ENCODE data around the gene AGRN. TPM values are rescaled to one million over a fixed set of nuclear protein-coding genes. Genes with fewer than 3 reads are reported as not detected.

The AGRN gene
- total RNA-seq, 1 experiment from 2014 or later, result 184 TPM

GRCh38 chr1:1046243-1046642 lies 26.3 kb downstream of the AGRN start (continued):
- TF ChIP-seq ZNF232 (CRISPR knock-in tag; IDR thresholded peaks at IDR 0.05) (no peak), NFE2L1 (CRISPR knock-in tag; IDR thresholded peaks at IDR 0.05) (no peak), MYBL2 (CRISPR knock-in tag; IDR thresholded peaks at IDR 0.05) (no peak), GABPB1 (CRISPR knock-in tag; IDR thresholded peaks at IDR 0.05) (no peak), TEAD4 (CRISPR knock-in tag; IDR thresholded peaks at IDR 0.05) (no peak), MLX (CRISPR knock-in tag; IDR thresholded peaks at IDR 0.05) (no peak), ZMAT4 (CRISPR knock-in tag; IDR thresholded peaks at IDR 0.05) (no peak)
- TF ChIP-seq, protein P1, sequence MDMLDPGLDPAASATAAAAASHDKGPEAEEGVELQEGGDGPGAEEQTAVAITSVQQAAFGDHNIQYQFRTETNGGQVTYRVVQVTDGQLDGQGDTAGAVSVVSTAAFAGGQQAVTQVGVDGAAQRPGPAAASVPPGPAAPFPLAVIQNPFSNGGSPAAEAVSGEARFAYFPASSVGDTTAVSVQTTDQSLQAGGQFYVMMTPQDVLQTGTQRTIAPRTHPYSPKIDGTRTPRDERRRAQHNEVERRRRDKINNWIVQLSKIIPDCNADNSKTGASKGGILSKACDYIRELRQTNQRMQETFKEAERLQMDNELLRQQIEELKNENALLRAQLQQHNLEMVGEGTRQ (CRISPR knock-in tag; IDR thresholded peaks at IDR 0.05), result no peak
- TF ChIP-seq, protein P2, sequence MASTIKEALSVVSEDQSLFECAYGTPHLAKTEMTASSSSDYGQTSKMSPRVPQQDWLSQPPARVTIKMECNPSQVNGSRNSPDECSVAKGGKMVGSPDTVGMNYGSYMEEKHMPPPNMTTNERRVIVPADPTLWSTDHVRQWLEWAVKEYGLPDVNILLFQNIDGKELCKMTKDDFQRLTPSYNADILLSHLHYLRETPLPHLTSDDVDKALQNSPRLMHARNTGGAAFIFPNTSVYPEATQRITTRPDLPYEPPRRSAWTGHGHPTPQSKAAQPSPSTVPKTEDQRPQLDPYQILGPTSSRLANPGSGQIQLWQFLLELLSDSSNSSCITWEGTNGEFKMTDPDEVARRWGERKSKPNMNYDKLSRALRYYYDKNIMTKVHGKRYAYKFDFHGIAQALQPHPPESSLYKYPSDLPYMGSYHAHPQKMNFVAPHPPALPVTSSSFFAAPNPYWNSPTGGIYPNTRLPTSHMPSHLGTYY (CRISPR knock-in tag; IDR thresholded peaks at IDR 0.05), result no peak

GRCh38 chr1:1046767-1047166 lies 26.8 kb downstream of the AGRN start:
- Mint-ChIP-seq H3K4me3 (no peak overlapping the region), H3K4me1 (no peaks in the 10 kb centered on the region), H3K36me3 (peaks cover 10% of the 10 kb centered on the region), H3K27me3 (ENCODE audit: low read depth) (no peaks in the 10 kb centered on the region), H3K27ac (peak overlapping the region; percentile 45; the same call in 1 of the 2 replicates), H3K9me3 (no peaks in the 10 kb centered on the region)
- ATAC-seq, result no peak
- ChIA-PET POLR2A (no interaction called here), CTCF (no interaction called here)
- DNase-seq (ENCODE audit: low spot score), result no peak
- no peak for TF ChIP-seq SOX15 (CRISPR knock-in tag; IDR thresholded peaks at IDR 0.05)
- TF ChIP-seq ZMAT4 (CRISPR knock-in tag; IDR thresholded peaks at IDR 0.05), result no peak
- no peak for TF ChIP-seq ARID4B (CRISPR knock-in tag; IDR thresholded peaks at IDR 0.05; ENCODE audit: borderline replicate concordance)
- TF ChIP-seq, protein P3, sequence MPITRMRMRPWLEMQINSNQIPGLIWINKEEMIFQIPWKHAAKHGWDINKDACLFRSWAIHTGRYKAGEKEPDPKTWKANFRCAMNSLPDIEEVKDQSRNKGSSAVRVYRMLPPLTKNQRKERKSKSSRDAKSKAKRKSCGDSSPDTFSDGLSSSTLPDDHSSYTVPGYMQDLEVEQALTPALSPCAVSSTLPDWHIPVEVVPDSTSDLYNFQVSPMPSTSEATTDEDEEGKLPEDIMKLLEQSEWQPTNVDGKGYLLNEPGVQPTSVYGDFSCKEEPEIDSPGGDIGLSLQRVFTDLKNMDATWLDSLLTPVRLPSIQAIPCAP (CRISPR knock-in tag; IDR thresholded peaks at IDR 0.05), result no peak
- no peak for TF ChIP-seq NFYB (CRISPR knock-in tag; conservative IDR thresholded peaks at IDR 0.05; ENCODE audit: low read depth)
- TF ChIP-seq HMGXB4 (CRISPR knock-in tag; IDR thresholded peaks at IDR 0.05), result no peak
- TF ChIP-seq, protein P4, sequence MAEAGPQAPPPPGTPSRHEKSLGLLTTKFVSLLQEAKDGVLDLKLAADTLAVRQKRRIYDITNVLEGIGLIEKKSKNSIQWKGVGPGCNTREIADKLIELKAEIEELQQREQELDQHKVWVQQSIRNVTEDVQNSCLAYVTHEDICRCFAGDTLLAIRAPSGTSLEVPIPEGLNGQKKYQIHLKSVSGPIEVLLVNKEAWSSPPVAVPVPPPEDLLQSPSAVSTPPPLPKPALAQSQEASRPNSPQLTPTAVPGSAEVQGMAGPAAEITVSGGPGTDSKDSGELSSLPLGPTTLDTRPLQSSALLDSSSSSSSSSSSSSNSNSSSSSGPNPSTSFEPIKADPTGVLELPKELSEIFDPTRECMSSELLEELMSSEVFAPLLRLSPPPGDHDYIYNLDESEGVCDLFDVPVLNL (CRISPR knock-in tag; IDR thresholded peaks at IDR 0.05; ENCODE audit: borderline replicate concordance, low read depth), result no peak
- TF ChIP-seq ELF4 (CRISPR knock-in tag; IDR thresholded peaks at IDR 0.05; ENCODE audit: low read depth), result no peak
- no peak for TF ChIP-seq MLX (CRISPR knock-in tag; IDR thresholded peaks at IDR 0.05)
- TF ChIP-seq ZNF416 (CRISPR knock-in tag; IDR thresholded peaks at IDR 0.05), result no peak
- TF ChIP-seq CBFB (CRISPR knock-in tag; IDR thresholded peaks at IDR 0.05; ENCODE audit: low read depth), result no peak
- TF ChIP-seq, protein P5, sequence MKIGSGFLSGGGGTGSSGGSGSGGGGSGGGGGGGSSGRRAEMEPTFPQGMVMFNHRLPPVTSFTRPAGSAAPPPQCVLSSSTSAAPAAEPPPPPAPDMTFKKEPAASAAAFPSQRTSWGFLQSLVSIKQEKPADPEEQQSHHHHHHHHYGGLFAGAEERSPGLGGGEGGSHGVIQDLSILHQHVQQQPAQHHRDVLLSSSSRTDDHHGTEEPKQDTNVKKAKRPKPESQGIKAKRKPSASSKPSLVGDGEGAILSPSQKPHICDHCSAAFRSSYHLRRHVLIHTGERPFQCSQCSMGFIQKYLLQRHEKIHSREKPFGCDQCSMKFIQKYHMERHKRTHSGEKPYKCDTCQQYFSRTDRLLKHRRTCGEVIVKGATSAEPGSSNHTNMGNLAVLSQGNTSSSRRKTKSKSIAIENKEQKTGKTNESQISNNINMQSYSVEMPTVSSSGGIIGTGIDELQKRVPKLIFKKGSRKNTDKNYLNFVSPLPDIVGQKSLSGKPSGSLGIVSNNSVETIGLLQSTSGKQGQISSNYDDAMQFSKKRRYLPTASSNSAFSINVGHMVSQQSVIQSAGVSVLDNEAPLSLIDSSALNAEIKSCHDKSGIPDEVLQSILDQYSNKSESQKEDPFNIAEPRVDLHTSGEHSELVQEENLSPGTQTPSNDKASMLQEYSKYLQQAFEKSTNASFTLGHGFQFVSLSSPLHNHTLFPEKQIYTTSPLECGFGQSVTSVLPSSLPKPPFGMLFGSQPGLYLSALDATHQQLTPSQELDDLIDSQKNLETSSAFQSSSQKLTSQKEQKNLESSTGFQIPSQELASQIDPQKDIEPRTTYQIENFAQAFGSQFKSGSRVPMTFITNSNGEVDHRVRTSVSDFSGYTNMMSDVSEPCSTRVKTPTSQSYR (CRISPR knock-in tag; IDR thresholded peaks at IDR 0.05), result no peak
- TF ChIP-seq ZNF121 (CRISPR knock-in tag; IDR thresholded peaks at IDR 0.05), result no peak

Measured in WTC11 (cell line).